Measurements from ENCODE around the gene NSD2.
A peak's percentile ranks its signal among the peaks of the same experiment; 100 is the strongest.
"Not testable (repeated sequence)": the region's sequence is repeated elsewhere in the genome, so short reads cannot be mapped to it uniquely, and the experiment has no call there.

The NSD2 gene

GRCh38 chr4:2006956-2007653, 135.9 kb downstream of the NSD2 start:
- DNase-seq (ENCODE audit: low read depth) = no peak

GRCh38 chr4:2007804-2008670, 136.8 kb downstream of the NSD2 start:
- peak; percentile 7 for DNase-seq (ENCODE audit: low read depth)

- DNase-seq (ENCODE audit: low read depth) = no peak
Measured at GRCh38 chr4:2008671-2008920, 137.4 kb downstream of the NSD2 start.

- peak; percentile 79 for DNase-seq (ENCODE audit: low read depth)
Measured at GRCh38 chr4:2008921-2009650, 137.9 kb downstream of the NSD2 start, which contains the start of gene NELFA. TSS of gene NELFA (minus strand) at chr4:2008974. CDS start at chr4:2008959, 15 bp downstream.

- DNase-seq (ENCODE audit: low read depth) = peak; percentile 11
Measured at GRCh38 chr4:2009651-2010233, 138.5 kb downstream of the NSD2 start.

- no peak for DNase-seq (ENCODE audit: low read depth)
Measured at GRCh38 chr4:2011583-2011982, 140.4 kb downstream of the NSD2 start.

GRCh38 chr4:2015008-2015407, 143.8 kb downstream of the NSD2 start:
- DNase-seq (ENCODE audit: low read depth) = no peak

- DNase-seq (ENCODE audit: low read depth) = not testable (repeated sequence)
Measured at GRCh38 chr4:2021358-2022018, 150.3 kb downstream of the NSD2 start.

GRCh38 chr4:2024683-2025082, 153.5 kb downstream of the NSD2 start:
- DNase-seq (ENCODE audit: low read depth) = no peak

GRCh38 chr4:2025817-2026216, 154.6 kb downstream of the NSD2 start:
- no peak for DNase-seq (ENCODE audit: low read depth)

- DNase-seq (ENCODE audit: low read depth) = not testable (repeated sequence)
Measured at GRCh38 chr4:2027120-2027519, 155.9 kb downstream of the NSD2 start.

- DNase-seq (ENCODE audit: low read depth) = not testable (repeated sequence)
Measured at GRCh38 chr4:2031161-2031560, 160.0 kb downstream of the NSD2 start.
